GM19328 (cell line): Measurements from ENCODE around the gene GPATCH1.
"Not testable (repeated sequence)": the region's sequence is repeated elsewhere in the genome, so short reads cannot be mapped to it uniquely, and the experiment has no call there.

Experiments used
- ATAC-seq: cut with Tn5 transposase; IDR thresholded peaks from one replicate; pipeline ENCODE4 v1.9.1; 2021; ENCODE audit warnings: mild to moderate bottlenecking, moderate library complexity; ENCODE audit not compliant: unreplicated experiment

Gene GPATCH1

GRCh38 chr19:33154313-33154712 is 73.3 kb downstream of the GPATCH1 start:
- not testable (repeated sequence) for ATAC-seq

GRCh38 chr19:33156334-33156733 is 75.4 kb downstream of the GPATCH1 start:
- ATAC-seq, result no peak

GRCh38 chr19:33157906-33158305 is 76.9 kb downstream of the GPATCH1 start:
- no peak for ATAC-seq

GRCh38 chr19:33158365-33158764 is 77.4 kb downstream of the GPATCH1 start:
- no peak for ATAC-seq

GRCh38 chr19:33159149-33159548 is 78.2 kb downstream of the GPATCH1 start:
- ATAC-seq, result no peak

GRCh38 chr19:33159893-33160292 is 78.9 kb downstream of the GPATCH1 start:
- no peak for ATAC-seq

GRCh38 chr19:33161201-33161600 is 80.2 kb downstream of the GPATCH1 start:
- ATAC-seq, result no peak

GRCh38 chr19:33163481-33163880 is 82.5 kb downstream of the GPATCH1 start:
- no peak for ATAC-seq

- ATAC-seq, result not testable (repeated sequence)
These were observed 85.1 kb downstream of the GPATCH1 start for GRCh38 chr19:33166037-33166436.

- no peak for ATAC-seq
These were observed 86.5 kb downstream of the GPATCH1 start for GRCh38 chr19:33167438-33167837.

- no peak for ATAC-seq
These were observed 87.5 kb downstream of the GPATCH1 start for GRCh38 chr19:33168528-33168927.

GRCh38 chr19:33171222-33171795 is 90.3 kb downstream of the GPATCH1 start:
- no peak for ATAC-seq

GRCh38 chr19:33171916-33172359 is 91.0 kb downstream of the GPATCH1 start:
- no peak for ATAC-seq

- no peak for ATAC-seq
These were observed 93.2 kb downstream of the GPATCH1 start for GRCh38 chr19:33174186-33174585.

- no peak for ATAC-seq
These were observed 94.3 kb downstream of the GPATCH1 start for GRCh38 chr19:33175156-33175782.

- ATAC-seq, result no peak
These were observed 95.1 kb downstream of the GPATCH1 start for GRCh38 chr19:33175886-33176669.

GRCh38 chr19:33176670-33177416 is 95.9 kb downstream of the GPATCH1 start:
- ATAC-seq, result peak; percentile 89

GRCh38 chr19:33177417-33177979 is 96.5 kb downstream of the GPATCH1 start:
- ATAC-seq, result peak; percentile 8
